ENCODE results near the gene MEGF9.
"Not testable (repeated sequence)": the region's sequence is repeated elsewhere in the genome, so short reads cannot be mapped to it uniquely, and the experiment has no call there.

The MEGF9 gene

GRCh38 chr9:120654272-120654671 lies 60.0 kb downstream of the MEGF9 start:
- no peak for DNase-seq

DNA sequence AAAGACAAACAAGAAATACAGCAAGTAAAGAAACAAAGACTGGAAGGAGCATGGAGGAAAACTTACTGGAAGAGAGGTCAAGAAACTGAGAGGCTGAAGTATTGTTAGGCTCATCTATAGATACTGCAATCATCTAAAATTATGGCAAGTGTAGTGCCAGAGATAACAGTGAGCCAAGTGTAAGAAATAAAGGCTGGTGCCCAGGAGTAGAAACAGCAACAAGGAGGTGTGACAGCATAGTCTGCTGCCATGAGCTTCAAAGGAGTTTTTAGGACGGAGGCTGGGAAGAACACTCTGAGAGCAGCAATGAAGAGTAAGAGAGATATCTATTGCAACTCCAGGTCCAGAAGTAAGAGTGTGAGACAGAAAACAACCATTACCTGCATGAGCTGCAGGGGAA lies 60.5 kb downstream of the MEGF9 start:
- DNase-seq: no peak

DNA sequence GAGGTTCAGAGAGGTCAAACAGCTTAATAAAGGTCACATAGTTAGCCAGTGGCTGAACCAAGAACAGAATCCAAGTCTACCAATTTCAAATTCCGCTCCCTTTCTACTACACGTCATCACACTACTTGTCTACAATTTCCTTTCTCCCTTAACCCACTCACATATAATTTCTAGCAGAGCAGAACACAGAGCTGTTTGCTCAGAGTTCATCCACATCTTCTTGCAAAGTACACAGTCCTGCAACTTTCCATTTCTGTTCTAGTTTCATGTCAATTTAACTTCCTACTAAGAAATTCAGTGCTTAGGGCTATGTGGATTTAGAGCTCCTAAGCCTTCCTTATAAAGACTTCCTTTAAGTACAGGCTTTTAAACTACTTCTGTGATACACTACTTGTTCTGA lies 61.3 kb downstream of the MEGF9 start:
- DNase-seq: no peak

DNA sequence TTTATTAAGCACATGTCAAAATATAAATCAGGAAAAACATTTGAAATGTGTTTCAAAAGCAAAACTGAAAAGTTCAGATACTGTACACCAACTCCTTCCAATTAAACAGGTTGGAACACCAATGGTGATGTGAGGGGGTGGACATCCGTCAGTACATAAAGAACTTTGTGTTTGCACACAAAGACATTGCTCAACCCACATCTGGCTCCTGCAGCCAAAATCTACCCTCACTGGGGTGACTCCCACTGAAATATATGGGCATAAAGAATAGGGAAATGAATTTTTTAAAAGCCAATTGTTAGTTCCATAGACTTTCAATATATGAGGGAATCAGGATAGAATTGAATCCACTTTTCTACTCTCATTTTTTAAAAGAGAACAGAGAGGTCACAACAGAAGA lies 63.9 kb downstream of the MEGF9 start:
- no peak for DNase-seq

DNA sequence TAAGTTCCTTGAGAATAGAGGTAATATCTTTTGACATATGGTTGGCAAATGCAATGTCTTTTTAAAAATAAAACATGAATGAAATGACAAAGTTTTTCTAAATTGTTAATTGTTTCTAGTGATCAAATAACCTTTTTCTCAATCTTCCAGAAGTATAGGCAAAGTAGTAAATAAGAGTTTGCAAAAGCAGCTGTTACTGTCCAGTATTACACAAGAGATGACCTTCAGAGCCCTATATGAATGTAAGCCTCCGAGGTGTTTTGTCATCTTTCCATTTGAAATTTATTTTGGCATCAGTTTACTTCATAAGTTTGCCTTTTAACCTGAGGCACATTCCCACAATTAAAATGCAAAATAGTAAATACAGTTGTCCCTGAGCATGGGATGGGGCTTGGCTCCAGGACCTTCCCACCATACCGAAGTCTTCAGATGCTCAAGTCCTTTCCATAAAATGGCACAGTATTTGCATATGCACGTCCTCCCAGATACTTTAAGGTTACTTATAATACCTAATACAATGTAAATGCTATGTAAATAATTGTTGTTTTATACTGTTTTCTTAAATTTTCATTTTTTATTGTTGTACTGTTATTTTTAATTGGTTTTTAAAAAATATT lies 65.6 kb downstream of the MEGF9 start:
- DNase-seq: no peak

DNA sequence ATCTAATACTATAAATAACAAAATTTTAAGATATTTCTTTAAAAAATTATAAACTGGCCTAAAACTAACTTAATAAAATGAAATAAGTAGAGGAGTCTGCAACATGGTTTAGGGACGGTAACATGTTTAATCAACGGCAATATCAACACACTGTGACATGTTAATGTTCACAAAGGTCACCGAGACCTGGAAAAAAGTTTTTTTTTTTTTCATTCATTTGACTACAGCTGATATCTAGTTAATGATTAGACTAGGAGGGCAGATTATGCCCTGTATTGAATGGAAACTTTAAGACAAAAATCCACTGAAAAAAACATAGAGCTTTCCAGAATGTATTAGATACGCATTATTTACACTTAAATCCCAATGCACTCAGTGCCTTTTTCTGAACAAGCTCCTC lies 67.3 kb downstream of the MEGF9 start:
- no peak for DNase-seq

DNA sequence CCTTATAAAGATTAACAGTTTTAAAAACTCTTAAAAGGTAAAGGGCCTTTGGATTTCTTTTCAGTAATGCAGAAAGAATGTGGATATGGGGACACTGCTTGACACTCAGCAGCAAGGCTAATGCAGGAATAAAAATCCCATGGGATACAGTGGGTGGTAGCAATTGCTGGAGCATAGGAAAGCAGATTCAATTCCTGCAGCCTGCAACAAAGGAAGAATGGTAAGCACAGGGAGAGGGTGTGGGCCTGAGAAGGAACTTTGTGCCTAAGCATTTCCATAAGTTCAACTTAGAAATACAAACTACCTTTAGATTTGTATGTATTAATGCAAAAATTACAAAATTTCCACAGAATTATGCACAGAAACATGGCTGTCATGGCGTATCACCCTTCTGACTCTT lies 68.5 kb downstream of the MEGF9 start:
- no peak for DNase-seq

DNA sequence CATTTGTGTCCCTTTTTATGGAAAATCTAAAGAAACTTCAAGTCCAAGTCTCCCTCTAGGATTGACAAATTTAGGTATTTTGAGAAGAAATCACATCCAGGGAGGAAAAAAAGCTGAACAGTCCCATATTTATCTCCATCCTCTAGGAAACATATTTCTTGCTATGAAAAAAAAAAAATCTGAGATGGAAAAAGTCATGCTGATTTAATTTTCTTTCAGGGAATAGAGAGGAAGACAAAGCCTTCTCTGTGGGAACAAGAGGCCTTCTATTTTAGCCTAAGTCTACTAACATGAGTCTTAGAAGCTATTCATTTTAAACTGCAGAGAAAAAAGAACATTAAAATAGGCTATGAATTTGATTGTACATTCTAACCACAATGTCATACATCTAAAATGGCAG lies 71.2 kb downstream of the MEGF9 start:
- no peak for DNase-seq

- DNase-seq: no peak
These were observed 72.0 kb downstream of the MEGF9 start for GRCh38 chr9:120642129-120642770.

- DNase-seq: not testable (repeated sequence)
These were observed 73.4 kb downstream of the MEGF9 start for GRCh38 chr9:120640874-120641273.

- DNase-seq: no peak
These were observed 73.9 kb downstream of the MEGF9 start for GRCh38 chr9:120640380-120640779.

DNA sequence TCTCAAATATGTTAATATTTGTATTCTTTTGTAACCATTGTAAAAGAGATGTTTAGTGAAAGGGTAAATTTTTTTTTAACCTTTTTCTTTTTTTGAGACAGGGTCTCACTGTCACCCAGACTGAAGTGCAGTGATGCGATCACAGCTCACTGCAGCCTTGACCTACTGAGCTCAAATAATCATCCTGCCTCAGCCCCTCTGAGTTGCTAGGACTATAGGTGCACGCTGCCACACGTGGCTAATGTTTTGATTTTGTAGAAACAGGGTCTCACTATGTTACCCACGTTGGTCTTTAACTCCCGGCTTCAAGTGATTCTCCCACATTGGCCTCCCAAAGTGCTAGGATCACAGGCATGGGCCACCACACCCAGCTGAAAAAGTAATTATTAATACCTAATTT lies 76.4 kb downstream of the MEGF9 start:
- no peak for DNase-seq

DNA sequence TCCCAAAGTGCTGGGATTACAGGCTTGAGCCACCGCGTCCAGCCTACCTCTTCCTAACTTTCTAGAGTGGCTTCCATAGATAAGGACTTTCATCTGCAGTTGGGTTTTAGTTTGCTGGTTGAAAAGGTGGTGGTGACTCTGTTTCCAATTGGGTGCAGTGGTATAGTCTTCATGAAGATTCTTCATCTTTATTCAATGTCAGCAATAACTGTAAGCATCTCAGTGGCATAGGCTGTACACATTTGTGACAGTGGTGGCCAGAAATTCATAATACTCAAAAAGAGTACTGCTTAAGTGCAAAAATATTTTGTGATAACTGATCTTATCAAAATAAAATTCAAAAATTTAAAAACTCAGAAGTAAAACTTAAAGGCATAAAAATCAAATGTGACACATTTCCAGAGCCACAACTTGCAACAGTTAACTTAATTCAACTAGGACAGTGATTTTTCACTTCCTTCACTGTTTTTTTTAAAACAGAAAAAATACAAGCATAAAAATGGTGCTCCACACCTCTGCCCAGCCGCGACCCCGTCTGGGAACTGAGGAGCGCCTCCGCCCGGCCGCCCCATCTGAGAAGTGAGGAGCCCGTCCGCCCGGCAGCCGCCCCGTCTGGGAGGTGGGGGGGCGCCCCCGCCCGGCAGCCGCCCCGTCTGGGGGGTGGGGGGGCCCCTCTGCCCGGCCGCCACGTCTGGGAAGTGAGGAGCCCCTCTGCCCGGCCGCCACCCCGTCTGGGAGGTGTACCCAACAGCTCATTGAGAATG lies 77.9 kb downstream of the MEGF9 start:
- DNase-seq: no peak

GRCh38 chr9:120635011-120635410 lies 79.3 kb downstream of the MEGF9 start:
- DNase-seq: no peak

DNA sequence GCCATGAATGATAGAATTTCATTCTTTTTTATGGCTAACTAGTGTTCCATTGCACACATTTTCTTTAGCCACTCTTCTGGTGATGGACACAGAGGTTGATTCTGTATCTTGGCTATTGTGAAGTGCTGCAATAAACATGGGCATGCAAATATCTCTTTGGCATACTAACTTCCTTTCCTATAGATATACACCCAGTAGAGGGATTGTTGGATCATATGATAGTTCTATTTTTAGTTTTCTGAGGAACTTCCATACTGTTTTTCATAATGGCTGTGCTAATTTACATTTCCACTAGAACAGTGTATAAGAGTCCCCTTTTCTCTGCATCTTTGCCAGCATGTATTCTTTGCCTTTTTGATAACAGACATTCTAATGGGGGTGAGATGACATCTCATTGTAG lies 83.9 kb downstream of the MEGF9 start:
- no peak for DNase-seq

GRCh38 chr9:120628925-120629497 lies 85.3 kb downstream of the MEGF9 start:
- not testable (repeated sequence) for DNase-seq

DNA sequence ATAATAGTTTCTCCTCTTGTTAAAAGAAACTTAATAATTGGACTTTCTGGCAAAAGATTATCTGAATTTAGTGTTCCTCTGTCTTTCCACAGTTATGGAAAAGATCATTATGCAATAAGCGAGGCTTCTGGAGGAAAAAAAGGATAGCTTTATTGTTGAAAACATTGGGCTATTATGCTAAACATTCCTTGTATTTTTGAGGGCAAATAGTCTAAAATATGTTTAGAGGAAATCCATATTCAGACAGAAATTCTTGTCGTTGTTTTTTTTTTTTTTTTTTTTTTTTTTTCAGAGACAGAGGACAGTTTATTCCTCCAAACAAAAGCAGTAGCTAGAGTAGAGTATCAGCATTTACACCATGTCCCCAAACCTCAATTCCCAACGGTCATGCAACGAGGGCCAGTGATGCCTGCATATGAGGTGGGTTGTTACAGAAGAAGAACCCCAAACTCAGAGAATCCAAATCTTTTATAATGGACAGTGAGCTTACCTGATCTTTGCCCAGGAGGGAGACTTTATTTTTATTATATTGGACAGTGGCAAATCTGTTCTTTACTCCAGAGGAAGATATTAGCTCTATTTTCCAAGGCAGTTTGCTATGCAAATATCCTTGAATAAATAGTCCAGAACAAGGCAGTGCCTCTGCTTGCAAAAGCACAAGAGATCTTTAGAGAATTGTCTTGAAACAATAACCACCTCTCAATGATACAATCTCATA lies 85.9 kb downstream of the MEGF9 start:
- no peak for DNase-seq

DNA sequence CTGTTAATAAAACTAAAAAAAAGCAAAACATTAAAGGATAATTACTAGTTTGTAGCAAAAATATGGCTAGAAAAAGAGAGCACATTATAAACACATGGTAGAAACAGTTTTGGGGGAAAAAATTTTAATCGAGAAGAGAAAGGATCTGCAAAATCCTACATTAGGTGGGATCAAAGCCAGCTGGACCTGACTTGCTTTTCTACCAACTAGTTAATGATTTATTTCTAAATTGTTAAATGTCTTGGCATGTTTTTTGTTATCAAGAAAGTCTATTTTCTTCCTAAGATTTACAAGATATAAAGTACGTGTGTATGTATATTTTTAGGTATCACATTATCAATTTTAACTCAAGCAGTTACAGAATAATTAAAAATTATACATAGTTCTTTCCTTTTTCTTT lies 87.2 kb downstream of the MEGF9 start:
- no peak for DNase-seq

- no peak for DNase-seq
These were observed 87.8 kb downstream of the MEGF9 start for GRCh38 chr9:120626512-120626911.

DNA sequence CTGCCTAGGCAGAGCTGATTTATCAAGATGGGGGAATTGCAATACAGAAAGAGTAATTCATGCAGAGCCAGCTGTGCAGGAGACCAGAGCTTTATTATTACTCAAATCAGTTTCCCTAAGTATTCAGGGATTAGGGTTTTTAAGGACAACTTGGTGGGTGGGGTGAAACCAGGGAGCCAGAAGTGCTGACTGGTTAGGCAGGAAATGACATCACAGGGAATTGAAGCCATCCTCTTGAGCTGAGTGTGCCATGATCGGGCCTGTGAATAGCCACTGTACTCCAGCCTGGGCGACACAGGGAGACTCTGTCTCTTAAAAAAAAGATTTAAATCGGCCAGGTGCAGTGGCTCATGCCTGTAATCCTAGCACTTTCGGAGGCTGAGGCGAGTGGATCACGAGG lies 89.0 kb downstream of the MEGF9 start:
- DNase-seq: no peak

- DNase-seq: no peak
These were observed 91.5 kb downstream of the MEGF9 start for GRCh38 chr9:120622790-120623189.

GRCh38 chr9:120621941-120622340 lies 92.3 kb downstream of the MEGF9 start:
- no peak for DNase-seq

All from activated CD8-positive, alpha-beta memory T cell treated with anti-CD3 and anti-CD28 coated beads, Interleukin-2, amount 50 U/mL, for 4 hours (primary cell).